ENCODE results near the gene P2RX2.

Gene P2RX2

GRCh38 chr12:132603240-132604150 lies 15.1 kb upstream of the P2RX2 start:
- DNase-seq, result no peak

- no peak for DNase-seq
Measured at GRCh38 chr12:132604151-132604618, 14.4 kb upstream of the P2RX2 start.

- no peak for DNase-seq
Measured at GRCh38 chr12:132604668-132605441, 13.7 kb upstream of the P2RX2 start.

- no peak for DNase-seq
Measured at GRCh38 chr12:132605892-132606291, 12.7 kb upstream of the P2RX2 start.

- DNase-seq, result no peak
Measured at GRCh38 chr12:132606466-132606865, 12.1 kb upstream of the P2RX2 start.

- no peak for DNase-seq
Measured at GRCh38 chr12:132606927-132607326, 11.6 kb upstream of the P2RX2 start.

GRCh38 chr12:132608231-132609171 lies 10.1 kb upstream of the P2RX2 start:
- no peak for DNase-seq

- no peak for DNase-seq
Measured at GRCh38 chr12:132610051-132610759, 8.4 kb upstream of the P2RX2 start, which contains the start of gene LRCOL1. TSS of gene LRCOL1 (minus strand) at chr12:132610582. CDS start at chr12:132606251, 4,331 bp downstream.

- DNase-seq, result no peak
Measured at GRCh38 chr12:132610866-132611602, 7.5 kb upstream of the P2RX2 start.

- no peak for DNase-seq
Measured at GRCh38 chr12:132611620-132612019, 7.0 kb upstream of the P2RX2 start.

GRCh38 chr12:132614029-132614428 lies 4.5 kb upstream of the P2RX2 start:
- no peak for DNase-seq

- peak; percentile 77 for DNase-seq
Measured at GRCh38 chr12:132614861-132615578, 3.6 kb upstream of the P2RX2 start.

- no peak for DNase-seq
Measured at GRCh38 chr12:132615579-132616038, 3.0 kb upstream of the P2RX2 start.

GRCh38 chr12:132617135-132617701 lies 1.4 kb upstream of the P2RX2 start:
- no peak for DNase-seq

GRCh38 chr12:132617822-132618682 lies 524 bp upstream of the P2RX2 start:
- no peak for DNase-seq

GRCh38 chr12:132619071-132619385 lies 452 bp downstream of the P2RX2 start:
- DNase-seq, result no peak

- no peak for DNase-seq
Measured at GRCh38 chr12:132619386-132620112, 973 bp downstream of the P2RX2 start.
